ENCODE data around the gene RABGEF1. TPM values are rescaled to one million over a fixed set of nuclear protein-coding genes. Genes with fewer than 3 reads are reported as not detected.

RABGEF1 gene
- total and polyA plus RNA-seq, 2 donors (not counting 3 experiments of a cell fraction or from before 2014, with no cell fraction given) = 11.6 to 15.5 TPM

GRCh38 chr7:66697449-66698438 lies 42.8 kb upstream of the RABGEF1 start:
- intact Hi-C loops (cut with micrococcal nuclease) (no loop called here), dilution Hi-C loops (cut with MboI; ENCODE audit: extremely low pct_ligation_motif_present, low sequenced_read_pairs) (no loop called here)
- H3K27ac ChIP-seq (ENCODE audit: insufficient read depth, low read depth, low read length) = no peak overlapping the region
- ChIA-PET CTCF (no interaction called here), POLR2A (no interaction called here)
- no peaks in the 10 kb centered on the region for H3K9me3 ChIP-seq (replicated peaks; ENCODE audit: control insufficient read depth, insufficient read depth, low read length)
- DNase-seq (ENCODE audit: low read depth, low spot score) (no peak), FAIRE-seq (no peak)
- H4K20me1 ChIP-seq (replicated peaks; ENCODE audit: control insufficient read depth, extremely low read depth, insufficient read depth, low read length) = no peaks in the 10 kb centered on the region
- H3K9ac ChIP-seq (replicated peaks; ENCODE audit: extremely low read depth, insufficient read depth, low read length) = no peak overlapping the region
- H3K36me3 ChIP-seq (ENCODE audit: control insufficient read depth in 2 of 2, extremely low read depth in 1 of 2, insufficient read depth in 2 of 2, low read length in 2 of 2) = no peaks in the 10 kb centered on the region
- H3K4me1 ChIP-seq (ENCODE audit: control insufficient read depth, extremely low read depth, insufficient read depth, low read length) = no peaks in the 10 kb centered on the region
- no peak overlapping the region for H3K4me3 ChIP-seq (replicated peaks in 1 of 3; ENCODE audit: insufficient read depth in 1 of 3, low read depth in 1 of 3, low read length in 3 of 3)
- no peaks in the 10 kb centered on the region for H3K79me2 ChIP-seq (ENCODE audit: control insufficient read depth, insufficient read depth, low read length)
- BruUV-seq (replicated peaks) = no TSS peak
- no peaks in the 10 kb centered on the region for H3K9me1 ChIP-seq (replicated peaks; ENCODE audit: control insufficient read depth, extremely low read depth, insufficient read depth, low read length)
- no peaks in the 10 kb centered on the region for H3K27me3 ChIP-seq (ENCODE audit: control insufficient read depth in 2 of 2, insufficient read depth in 2 of 2, low read length in 2 of 2)
- TF ChIP-seq CTCF (IDR thresholded peaks at IDR 0.05; ENCODE audit: extremely low read depth in 1 of 2, insufficient read depth in 1 of 2, low read depth in 1 of 2, low read length in 2 of 2) (no peak), FOS (IDR thresholded peaks at IDR 0.05; ENCODE audit: borderline replicate concordance, insufficient read depth, low read length) (no peak), POLR2A (IDR thresholded peaks at IDR 0.05; ENCODE audit: low read depth, low read length) (no peak), POLR2AphosphoS5 (IDR thresholded peaks at IDR 0.05; ENCODE audit: insufficient read depth, low read depth, low read length) (no peak), GATA2 (IDR thresholded peaks at IDR 0.05; ENCODE audit: insufficient read depth, insufficient read length, low read depth, low read length) (no peak), MAX (IDR thresholded peaks at IDR 0.05; ENCODE audit: insufficient read depth, insufficient read length) (no peak), EZH2 (IDR thresholded peaks at IDR 0.05; ENCODE audit: borderline replicate concordance, low read depth, low read length, severe bottlenecking) (no peak), JUN (IDR thresholded peaks at IDR 0.05; ENCODE audit: borderline replicate concordance, insufficient read depth, insufficient read length, low read depth) (no peak), MYC (IDR thresholded peaks at IDR 0.05; ENCODE audit: low read depth, low read length) (no peak)
- no peak overlapping the region for H3K4me2 ChIP-seq (ENCODE audit: insufficient read depth, low read length)
- H2AFZ ChIP-seq (ENCODE audit: low read depth, low read length) = no peak overlapping the region

All from endothelial cell of umbilical vein (primary cell).